ENCODE measurements around the gene PIAS2.

DNA sequence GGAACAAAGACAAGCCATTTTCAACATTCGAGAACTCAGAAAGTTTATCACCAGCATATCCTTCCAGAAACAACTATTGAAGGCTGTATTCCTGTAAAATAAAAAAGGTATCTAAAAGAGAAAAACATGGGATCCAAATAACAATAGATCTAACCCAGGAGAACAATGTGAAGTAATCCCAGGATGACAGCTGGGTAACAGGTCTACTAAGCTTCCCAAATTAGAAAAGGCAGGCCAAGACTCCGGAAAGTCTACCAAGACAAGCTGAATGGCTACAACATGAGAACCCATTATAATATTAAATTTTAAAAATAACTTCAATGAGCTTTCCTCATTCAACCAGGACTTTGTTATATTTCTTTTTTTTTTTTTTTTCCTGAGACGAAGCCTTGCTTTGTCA, 6.5 kb downstream of the PIAS2 start:
- TF ChIP-seq, protein P1, sequence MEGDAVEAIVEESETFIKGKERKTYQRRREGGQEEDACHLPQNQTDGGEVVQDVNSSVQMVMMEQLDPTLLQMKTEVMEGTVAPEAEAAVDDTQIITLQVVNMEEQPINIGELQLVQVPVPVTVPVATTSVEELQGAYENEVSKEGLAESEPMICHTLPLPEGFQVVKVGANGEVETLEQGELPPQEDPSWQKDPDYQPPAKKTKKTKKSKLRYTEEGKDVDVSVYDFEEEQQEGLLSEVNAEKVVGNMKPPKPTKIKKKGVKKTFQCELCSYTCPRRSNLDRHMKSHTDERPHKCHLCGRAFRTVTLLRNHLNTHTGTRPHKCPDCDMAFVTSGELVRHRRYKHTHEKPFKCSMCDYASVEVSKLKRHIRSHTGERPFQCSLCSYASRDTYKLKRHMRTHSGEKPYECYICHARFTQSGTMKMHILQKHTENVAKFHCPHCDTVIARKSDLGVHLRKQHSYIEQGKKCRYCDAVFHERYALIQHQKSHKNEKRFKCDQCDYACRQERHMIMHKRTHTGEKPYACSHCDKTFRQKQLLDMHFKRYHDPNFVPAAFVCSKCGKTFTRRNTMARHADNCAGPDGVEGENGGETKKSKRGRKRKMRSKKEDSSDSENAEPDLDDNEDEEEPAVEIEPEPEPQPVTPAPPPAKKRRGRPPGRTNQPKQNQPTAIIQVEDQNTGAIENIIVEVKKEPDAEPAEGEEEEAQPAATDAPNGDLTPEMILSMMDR (IDR thresholded peaks at IDR 0.05) = no peak
- no peak for TF ChIP-seq POLR2A (IDR thresholded peaks at IDR 0.05)
